GM20000 (cell line): ENCODE measurements around the gene DARS2.

Experiments
- DNase-seq: peaks from one replicate; pipeline ENCODE4 v3.0.0; 2012; ENCODE audit warnings: low spot score
- TF ChIP-seq, protein P1 (sequence below): IDR thresholded peaks from 2 replicates; pipeline ENCODE4 v1.5.1; 2012; ENCODE audit warnings: mild to moderate bottlenecking, control low read depth; ENCODE audit errors: extremely low read depth, missing control alignments

DARS2 gene

DNA sequence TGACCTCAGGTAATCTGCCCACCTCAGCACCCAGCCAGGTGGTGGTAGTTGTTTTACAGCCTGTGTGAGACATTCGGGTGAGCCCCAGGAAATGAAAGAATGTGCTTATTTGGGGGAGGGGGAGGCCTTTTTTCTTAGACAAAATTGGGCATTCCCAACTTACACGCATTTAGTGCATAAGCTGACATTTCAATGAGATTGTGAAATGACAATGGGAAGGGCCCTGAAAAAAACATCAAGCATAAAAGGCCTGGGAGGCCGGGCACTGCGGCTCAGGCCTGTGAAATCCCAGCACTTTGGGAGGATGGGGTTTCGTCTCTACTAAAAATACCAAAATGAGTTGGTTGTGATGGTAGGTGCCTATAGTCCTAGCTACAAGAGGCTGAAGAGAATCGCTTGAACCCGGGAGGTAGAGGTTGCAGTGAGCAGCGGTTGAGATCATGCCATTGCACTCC lies 38.3 kb downstream of the DARS2 start:
- TF ChIP-seq, protein P1, sequence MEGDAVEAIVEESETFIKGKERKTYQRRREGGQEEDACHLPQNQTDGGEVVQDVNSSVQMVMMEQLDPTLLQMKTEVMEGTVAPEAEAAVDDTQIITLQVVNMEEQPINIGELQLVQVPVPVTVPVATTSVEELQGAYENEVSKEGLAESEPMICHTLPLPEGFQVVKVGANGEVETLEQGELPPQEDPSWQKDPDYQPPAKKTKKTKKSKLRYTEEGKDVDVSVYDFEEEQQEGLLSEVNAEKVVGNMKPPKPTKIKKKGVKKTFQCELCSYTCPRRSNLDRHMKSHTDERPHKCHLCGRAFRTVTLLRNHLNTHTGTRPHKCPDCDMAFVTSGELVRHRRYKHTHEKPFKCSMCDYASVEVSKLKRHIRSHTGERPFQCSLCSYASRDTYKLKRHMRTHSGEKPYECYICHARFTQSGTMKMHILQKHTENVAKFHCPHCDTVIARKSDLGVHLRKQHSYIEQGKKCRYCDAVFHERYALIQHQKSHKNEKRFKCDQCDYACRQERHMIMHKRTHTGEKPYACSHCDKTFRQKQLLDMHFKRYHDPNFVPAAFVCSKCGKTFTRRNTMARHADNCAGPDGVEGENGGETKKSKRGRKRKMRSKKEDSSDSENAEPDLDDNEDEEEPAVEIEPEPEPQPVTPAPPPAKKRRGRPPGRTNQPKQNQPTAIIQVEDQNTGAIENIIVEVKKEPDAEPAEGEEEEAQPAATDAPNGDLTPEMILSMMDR: no peak
- no peak for DNase-seq

DNA sequence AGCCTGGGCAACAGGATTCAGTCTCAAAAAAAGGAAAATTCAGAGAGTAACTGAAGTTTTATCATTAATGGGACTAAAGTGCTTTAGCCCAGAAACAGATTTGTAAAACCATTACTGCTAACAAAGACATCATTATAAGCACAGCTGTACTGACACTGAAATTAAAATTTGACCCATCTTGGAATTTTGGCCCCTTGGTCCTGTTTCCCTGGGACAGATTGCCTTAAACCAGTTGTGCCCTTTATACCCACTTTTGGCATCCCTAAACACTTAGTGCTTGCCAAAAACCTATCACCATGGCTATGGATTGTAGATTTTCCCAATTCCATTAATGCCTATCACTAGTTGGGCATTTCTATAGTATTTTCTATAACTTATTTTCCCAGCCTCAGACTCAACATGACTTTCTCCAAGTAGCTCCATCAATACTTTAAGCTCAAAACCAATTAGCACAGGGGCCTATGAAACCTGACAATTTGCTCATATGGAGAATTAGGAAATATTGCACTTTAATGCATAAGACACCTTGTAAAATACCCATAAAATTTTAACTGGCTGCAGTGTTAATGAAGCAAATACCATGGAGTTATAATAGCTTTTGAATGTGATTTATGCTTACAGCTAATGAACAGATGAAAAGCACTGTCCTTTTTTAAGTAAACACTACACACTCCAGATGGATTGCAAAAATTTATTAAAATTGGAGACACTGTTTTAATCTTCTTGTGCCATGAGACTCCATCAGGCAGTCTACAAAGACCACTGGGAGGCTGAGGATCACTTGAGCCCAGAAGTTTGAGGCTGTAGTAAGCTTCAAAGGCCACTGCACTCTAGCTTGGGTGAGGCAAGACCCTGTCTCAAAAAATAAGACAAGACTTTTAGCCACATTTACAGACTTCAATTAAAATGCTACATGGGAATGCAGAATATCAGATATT lies 39.0 kb downstream of the DARS2 start:
- TF ChIP-seq, protein P1: no peak
- no peak for DNase-seq

DNA sequence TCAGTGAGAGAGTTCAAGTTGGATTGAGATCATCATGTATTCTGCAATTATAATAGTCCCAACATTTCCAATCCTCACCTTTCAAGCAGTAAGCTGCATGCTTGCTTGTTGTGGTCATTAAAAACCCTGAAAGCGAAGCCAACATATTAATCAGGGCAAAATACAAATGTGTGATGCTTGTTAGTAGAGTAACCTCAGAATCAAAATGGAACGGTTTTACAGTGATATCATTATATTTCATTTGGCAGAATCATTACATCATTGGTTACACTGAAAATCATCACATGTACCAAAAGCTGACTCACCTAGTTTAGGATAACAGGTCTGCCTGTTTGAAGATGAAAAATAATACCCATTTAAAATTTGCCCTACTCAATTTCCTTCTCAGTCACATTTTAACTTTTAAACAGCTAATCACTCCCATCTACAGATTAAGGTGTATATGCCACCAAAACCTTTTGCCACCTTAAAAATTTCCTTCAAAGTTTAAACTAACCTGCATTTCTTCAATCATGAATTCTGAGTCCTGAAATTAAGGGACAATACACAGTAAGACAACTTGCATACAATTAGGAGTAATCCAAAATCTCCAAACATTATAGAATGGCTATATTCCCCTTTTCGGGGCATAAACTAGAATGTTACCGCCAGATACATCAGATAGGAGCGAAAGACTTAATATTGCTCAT lies 39.9 kb downstream of the DARS2 start:
- TF ChIP-seq, protein P1: no peak
- no peak for DNase-seq

DNA sequence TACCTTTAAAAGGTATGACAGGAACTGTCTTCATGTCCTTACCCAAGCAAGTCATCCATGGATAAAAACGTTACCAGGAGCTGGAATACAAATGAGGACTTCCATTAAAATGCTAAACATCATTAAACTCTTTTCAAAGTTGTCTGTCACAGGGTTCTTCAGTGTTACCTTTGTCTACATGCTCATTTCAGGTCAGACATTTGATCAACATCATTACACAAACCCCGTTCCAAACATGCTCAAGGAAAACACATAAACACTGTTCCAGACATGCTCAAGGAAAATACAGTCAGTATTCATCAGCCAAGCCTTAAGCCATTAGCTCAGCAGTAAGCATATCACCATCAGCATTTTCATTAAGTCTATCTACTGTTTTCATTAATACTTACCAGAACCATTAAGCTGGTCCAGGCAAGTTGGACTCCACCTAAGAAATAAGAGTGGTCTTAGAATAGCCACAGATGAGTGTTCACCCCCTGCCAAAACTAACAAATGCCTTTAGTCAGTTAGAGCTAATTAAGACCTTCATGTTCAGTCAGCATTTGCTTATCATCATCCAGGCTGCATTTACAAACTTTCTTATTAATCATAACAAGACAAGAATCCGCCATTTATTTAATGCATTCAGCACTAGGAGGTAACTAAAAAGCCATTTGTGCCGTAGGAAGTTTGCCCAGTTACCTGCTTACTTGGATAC lies 41.1 kb downstream of the DARS2 start:
- TF ChIP-seq, protein P1: no peak
- DNase-seq: no peak

DNA sequence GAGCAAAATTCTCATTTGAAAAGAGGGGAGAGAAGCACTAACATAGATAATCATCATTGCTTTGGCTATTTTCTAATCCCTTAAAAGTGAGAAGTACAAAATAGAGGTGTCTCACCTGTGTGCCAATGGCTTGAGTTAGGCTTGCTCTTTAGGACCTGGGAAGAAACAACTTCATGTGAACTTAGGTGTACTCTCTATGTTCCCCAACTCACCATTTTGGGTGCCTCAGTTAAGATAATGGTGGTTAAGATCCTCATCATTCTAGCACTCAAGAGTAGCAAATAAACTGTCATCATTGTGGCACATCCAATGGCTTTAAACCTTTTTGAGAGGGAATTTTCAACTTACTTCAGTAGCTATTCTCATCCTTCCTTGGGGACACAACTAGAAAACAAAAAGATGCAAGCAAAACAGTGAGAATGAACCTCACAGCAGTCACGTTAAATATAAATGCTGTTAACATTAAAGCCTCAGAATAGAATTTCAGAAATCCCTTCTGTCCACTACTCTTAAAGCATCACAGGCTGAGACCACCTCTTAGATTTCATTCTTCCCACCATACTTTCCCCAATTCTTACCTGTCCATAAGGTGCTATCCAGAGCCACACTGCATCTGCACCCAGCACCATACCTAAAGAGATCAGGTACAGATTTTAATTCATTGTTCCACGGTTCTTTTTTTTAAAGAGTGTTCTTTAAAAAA lies 42.1 kb downstream of the DARS2 start:
- TF ChIP-seq, protein P1: no peak

DNA sequence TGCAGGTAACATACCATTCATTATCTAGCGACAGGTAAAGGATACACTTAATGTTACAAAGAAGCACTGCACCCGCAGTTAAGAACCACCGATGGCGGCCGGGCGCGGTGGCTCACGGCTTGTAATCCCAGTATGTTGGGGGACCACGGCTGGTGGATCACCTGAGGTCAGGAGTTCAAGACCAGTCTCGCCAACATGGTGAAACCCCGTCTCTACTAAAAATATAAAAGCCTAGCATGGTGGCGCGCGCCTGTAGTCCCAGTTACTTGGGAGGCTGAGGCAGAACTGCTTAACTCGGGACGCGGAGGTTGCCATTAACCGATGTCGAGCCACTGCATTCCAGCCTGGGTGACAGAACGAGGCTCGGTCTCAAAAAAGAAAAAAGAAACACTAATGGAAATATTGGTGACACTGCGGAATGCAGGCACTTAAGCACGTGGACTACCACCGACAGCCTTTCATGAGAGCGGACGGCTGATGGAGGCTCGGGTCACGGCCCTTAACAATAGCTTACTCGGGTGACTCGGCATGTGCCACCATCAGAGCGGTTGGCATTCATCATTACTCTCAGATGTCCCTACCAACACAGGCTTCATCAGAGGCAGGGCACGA lies 42.8 kb downstream of the DARS2 start:
- peak; percentile 14 for DNase-seq
- TF ChIP-seq, protein P1: no peak

More for the DNA sequence above, 42.1 kb downstream of the DARS2 start:
- DNase-seq: no peak
